Measurements from ENCODE around the gene FAM151B.
"Not testable (repeated sequence)": the region's sequence is repeated elsewhere in the genome, so short reads cannot be mapped to it uniquely, and the experiment has no call there.

Gene FAM151B

GRCh38 chr5:80504833-80505232 lies 16.9 kb downstream of the FAM151B start:
- DNase-seq = no peak

- no peak for DNase-seq
Measured at GRCh38 chr5:80507663-80508062, 19.8 kb downstream of the FAM151B start.

GRCh38 chr5:80508844-80509243 lies 20.9 kb downstream of the FAM151B start:
- no peak for DNase-seq

GRCh38 chr5:80509362-80509761 lies 21.5 kb downstream of the FAM151B start:
- DNase-seq = no peak

- DNase-seq = peak; percentile 33
Measured at GRCh38 chr5:80516826-80517225, 28.9 kb downstream of the FAM151B start.

GRCh38 chr5:80540691-80541090 lies 52.8 kb downstream of the FAM151B start:
- no peak for DNase-seq

- DNase-seq = no peak
Measured at GRCh38 chr5:80541392-80541791, 53.5 kb downstream of the FAM151B start.

GRCh38 chr5:80554646-80555045 lies 66.7 kb downstream of the FAM151B start:
- no peak for DNase-seq

- no peak for DNase-seq
Measured at GRCh38 chr5:80555099-80555498, 67.2 kb downstream of the FAM151B start.

- no peak for DNase-seq
Measured at GRCh38 chr5:80559244-80559643, 71.3 kb downstream of the FAM151B start.

GRCh38 chr5:80565330-80565729 lies 77.4 kb downstream of the FAM151B start:
- DNase-seq = no peak

- no peak for DNase-seq
Measured at GRCh38 chr5:80566711-80567259, 78.9 kb downstream of the FAM151B start.

- DNase-seq = no peak
Measured at GRCh38 chr5:80568251-80568650, 80.4 kb downstream of the FAM151B start.

- no peak for DNase-seq
Measured at GRCh38 chr5:80569086-80569960, 81.4 kb downstream of the FAM151B start.

- peak; percentile 61 for DNase-seq
Measured at GRCh38 chr5:80569961-80570786, 82.3 kb downstream of the FAM151B start, which contains the start of gene ANKRD34B. Gene ANKRD34B (minus strand): TSS chr5:80570280. CDS start chr5:80560019, 10,261 bp downstream.

- DNase-seq = no peak
Measured at GRCh38 chr5:80573062-80573461, 85.2 kb downstream of the FAM151B start.

- DNase-seq = no peak
Measured at GRCh38 chr5:80576383-80576782, 88.5 kb downstream of the FAM151B start.

GRCh38 chr5:80577707-80578106 lies 89.8 kb downstream of the FAM151B start:
- DNase-seq = no peak

- DNase-seq = no peak
Measured at GRCh38 chr5:80579050-80579449, 91.2 kb downstream of the FAM151B start.

GRCh38 chr5:80580291-80580690 lies 92.4 kb downstream of the FAM151B start:
- not testable (repeated sequence) for DNase-seq

GRCh38 chr5:80584770-80585169 lies 96.9 kb downstream of the FAM151B start:
- DNase-seq = no peak

- no peak for DNase-seq
Measured at GRCh38 chr5:80588858-80589540, 101.1 kb downstream of the FAM151B start.

- no peak for DNase-seq
Measured at GRCh38 chr5:80590766-80591165, 102.9 kb downstream of the FAM151B start.
